Memory B cell (primary cell): ENCODE data around the gene NBAS.
"Not testable (repeated sequence)": the region's sequence is repeated elsewhere in the genome, so short reads cannot be mapped to it uniquely, and the experiment has no call there.

ENCODE experiments used
- ATAC-seq: fragments of 150-1000 bp; cut with Tn5 transposase; 2 replicates; pipeline ENCODE4 v1.10.0; 2021; ENCODE audit warnings: low read depth, mild to moderate bottlenecking, moderate library complexity
- DNase-seq, 2 donors: peaks; one replicate each; pipeline ENCODE4 v3.0.0; 2022; ENCODE audit warnings: low spot score in 2 of 2
- H3K27ac Mint-ChIP-seq: one replicate; pipeline ENCODE4 v1.8.0; 2022; ENCODE audit warnings: mild to moderate bottlenecking, moderate library complexity, mixed read lengths
- H3K27me3 Mint-ChIP-seq: one replicate; pipeline ENCODE4 v1.8.0; 2022; ENCODE audit warnings: mixed read lengths
- H3K36me3 Mint-ChIP-seq: one replicate; pipeline ENCODE4 v1.8.0; 2022; ENCODE audit warnings: mild to moderate bottlenecking, mixed read lengths
- H3K4me1 Mint-ChIP-seq: one replicate; pipeline ENCODE4 v1.8.0; 2022; ENCODE audit warnings: mixed read lengths
- H3K4me3 Mint-ChIP-seq: one replicate; pipeline ENCODE4 v1.8.0; 2022; ENCODE audit warnings: mild to moderate bottlenecking, moderate library complexity, mixed read lengths
- H3K9me3 Mint-ChIP-seq: one replicate; pipeline ENCODE4 v1.8.0; 2022; ENCODE audit warnings: mixed read lengths

The NBAS gene

DNA sequence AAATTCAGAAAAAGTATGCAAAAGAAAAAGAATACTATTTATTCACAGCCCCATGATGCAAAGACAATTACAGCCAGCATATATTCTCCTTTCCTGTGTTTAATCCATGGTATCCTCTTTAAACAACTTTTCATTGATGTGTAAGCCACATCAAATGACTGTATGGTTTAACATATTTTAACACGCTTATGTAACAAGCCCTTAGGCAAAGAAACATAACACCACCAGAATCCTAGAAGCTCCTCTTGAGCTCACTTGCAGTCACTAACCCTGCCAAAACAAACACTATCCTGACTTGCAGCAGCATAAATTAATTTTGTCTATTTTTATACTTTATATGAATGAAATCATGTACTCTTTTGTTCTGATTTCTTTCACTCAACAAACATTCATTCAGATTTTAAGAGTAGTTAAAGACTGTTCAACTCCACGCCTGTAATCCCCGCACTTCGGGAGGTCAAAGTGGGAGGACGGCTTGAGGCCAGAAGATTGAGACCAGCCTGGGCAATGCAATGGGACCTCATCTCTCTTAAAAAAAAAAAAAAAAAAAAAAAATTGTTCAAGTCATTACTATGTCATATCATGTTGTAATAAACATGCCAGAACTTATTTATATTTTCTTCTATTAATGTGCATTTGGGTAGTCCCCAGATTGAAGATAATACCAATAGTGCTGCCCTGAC lies 226.3 kb downstream of the NBAS start:
- Mint-ChIP-seq H3K9me3 (no peaks in the 10 kb centered on the region), H3K4me1 (no peaks in the 10 kb centered on the region), H3K4me3 (no peak overlapping the region), H3K36me3 (peaks cover 28% of the 10 kb centered on the region), H3K27ac (no peak overlapping the region), H3K27me3 (no peaks in the 10 kb centered on the region)
- ATAC-seq: no peak
- DNase-seq: no peak

DNA sequence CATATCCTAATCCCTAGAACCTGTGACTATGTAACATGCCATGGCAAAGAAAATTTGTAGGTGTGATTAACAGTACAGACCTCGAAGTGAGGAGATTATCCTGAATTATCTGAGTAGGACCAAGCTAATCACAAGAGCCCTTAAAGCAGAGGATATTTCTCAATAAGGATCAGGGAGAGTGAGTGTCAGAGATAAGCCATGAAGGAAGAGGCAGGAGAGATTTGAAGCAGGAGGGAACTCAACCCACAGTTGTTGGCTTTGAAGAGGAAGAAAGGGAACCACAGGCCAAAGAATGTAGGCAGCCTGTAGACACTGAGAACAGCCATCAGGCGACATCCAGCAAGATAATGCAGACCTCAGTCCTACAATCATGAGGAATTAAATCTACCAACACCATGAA lies 229.3 kb downstream of the NBAS start:
- peaks cover 23% of the 10 kb centered on the region for H3K36me3 Mint-ChIP-seq
- H3K4me1 Mint-ChIP-seq: no peaks in the 10 kb centered on the region
- H3K4me3 Mint-ChIP-seq: no peak overlapping the region
- no peaks in the 10 kb centered on the region for H3K9me3 Mint-ChIP-seq
- no peak overlapping the region for H3K27ac Mint-ChIP-seq
- no peaks in the 10 kb centered on the region for H3K27me3 Mint-ChIP-seq
- ATAC-seq (no peak), DNase-seq (no peak)

DNA sequence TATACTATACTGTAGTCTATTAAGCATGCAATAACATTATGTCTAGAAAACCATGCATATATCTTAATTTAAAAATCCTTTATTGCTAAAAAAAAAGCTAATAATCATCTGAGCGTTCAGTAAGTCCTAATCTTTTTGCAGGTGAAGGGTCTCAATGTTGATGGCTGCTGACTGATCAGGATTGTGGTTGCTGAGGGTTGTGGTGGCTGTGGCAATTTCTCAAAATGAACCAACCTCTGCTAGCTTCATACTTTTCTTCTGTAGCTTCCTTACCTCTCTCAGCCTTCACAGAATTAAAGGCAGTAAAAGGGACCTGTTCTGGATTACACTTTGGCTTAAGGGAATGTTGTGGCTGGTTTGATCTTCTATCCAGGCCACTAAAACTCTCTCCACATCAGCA lies 235.8 kb downstream of the NBAS start:
- H3K4me1 Mint-ChIP-seq: no peaks in the 10 kb centered on the region
- no peaks in the 10 kb centered on the region for H3K27me3 Mint-ChIP-seq
- no peaks in the 10 kb centered on the region for H3K9me3 Mint-ChIP-seq
- no peak overlapping the region for H3K4me3 Mint-ChIP-seq
- peaks cover 37% of the 10 kb centered on the region for H3K36me3 Mint-ChIP-seq
- H3K27ac Mint-ChIP-seq: no peak overlapping the region
- ATAC-seq: no peak
- DNase-seq: no peak

DNA sequence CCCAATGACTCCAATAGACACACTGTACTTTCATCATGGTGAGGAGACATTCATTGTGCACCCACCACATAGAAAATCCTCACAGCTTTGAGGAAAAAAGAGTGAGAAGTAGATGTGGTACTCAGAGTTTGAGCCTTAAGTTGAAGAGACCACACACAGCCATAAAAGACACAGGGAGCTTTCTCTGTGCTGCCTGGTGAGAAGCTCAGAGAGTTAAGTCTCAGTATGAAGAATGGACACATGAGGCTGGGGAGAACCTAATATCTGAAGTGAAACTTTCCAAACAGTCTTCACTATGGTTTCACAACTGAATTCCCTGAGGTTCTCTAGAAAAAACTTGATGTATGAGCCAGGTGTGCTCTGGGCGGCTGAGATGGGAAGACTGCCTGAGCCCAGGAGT lies 237.9 kb downstream of the NBAS start:
- peaks cover 58% of the 10 kb centered on the region for H3K36me3 Mint-ChIP-seq
- DNase-seq: no peak
- no peak for ATAC-seq
- no peaks in the 10 kb centered on the region for H3K4me1 Mint-ChIP-seq
- no peak overlapping the region for H3K4me3 Mint-ChIP-seq
- H3K9me3 Mint-ChIP-seq: peaks cover 13% of the 10 kb centered on the region
- no peaks in the 10 kb centered on the region for H3K27me3 Mint-ChIP-seq
- H3K27ac Mint-ChIP-seq: no peak overlapping the region

DNA sequence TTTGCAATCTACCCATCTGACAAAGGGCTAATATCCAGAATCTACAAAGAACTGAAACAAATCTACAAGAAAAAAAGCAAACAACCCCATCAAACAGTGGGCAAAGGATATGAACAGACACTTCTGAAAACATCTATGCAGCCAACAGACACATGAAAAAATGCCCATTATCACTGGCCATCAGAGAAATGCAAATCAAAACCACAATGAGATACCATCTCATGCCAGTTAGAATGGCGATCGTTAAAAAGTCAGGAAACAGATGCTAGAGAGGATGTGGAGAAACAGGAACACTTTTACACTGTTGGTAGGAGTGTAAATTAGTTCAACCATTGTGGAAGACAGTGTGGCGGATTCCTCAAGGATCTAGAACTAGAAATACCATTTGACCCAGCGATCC lies 239.7 kb downstream of the NBAS start:
- peaks cover 18% of the 10 kb centered on the region for H3K9me3 Mint-ChIP-seq
- H3K36me3 Mint-ChIP-seq: peaks cover 67% of the 10 kb centered on the region

DNA sequence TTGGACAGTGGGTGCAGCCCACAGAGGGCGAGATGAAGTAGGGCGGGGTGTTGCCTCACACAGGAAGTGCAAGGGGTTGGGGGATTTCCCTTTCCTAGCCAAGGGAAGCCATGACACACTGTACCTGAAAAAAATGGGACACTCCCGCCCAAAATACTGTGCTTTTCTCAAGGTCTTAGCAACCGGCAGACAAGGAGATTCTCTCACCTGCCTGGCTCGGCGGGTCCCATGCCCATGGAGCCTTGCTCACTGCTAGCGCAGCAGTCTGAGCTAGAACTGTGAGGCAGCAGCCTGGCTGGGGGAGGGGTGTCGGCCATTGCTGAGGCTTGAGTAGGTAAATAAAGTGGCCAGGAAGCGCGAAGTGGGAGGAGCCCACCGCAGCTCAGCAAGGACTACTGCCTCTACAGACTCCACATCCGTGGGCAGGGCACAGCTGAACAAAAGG lies 244.7 kb downstream of the NBAS start:
- H3K4me3 Mint-ChIP-seq: peak overlapping the region; percentile 59
- H3K27ac Mint-ChIP-seq: peak overlapping the region; percentile 1
- peak; percentile 82 for ATAC-seq
- DNase-seq: peak in 1 of 2 donors; percentile 7
- peaks cover 18% of the 10 kb centered on the region for H3K9me3 Mint-ChIP-seq
- no peaks in the 10 kb centered on the region for H3K27me3 Mint-ChIP-seq
- peaks cover 21% of the 10 kb centered on the region for H3K4me1 Mint-ChIP-seq
- peaks cover 49% of the 10 kb centered on the region for H3K36me3 Mint-ChIP-seq

More for the DNA sequence above, 239.7 kb downstream of the NBAS start:
- not testable (repeated sequence) for H3K4me3 Mint-ChIP-seq, H3K27ac Mint-ChIP-seq, DNase-seq, ATAC-seq, H3K27me3 Mint-ChIP-seq, H3K4me1 Mint-ChIP-seq

DNA sequence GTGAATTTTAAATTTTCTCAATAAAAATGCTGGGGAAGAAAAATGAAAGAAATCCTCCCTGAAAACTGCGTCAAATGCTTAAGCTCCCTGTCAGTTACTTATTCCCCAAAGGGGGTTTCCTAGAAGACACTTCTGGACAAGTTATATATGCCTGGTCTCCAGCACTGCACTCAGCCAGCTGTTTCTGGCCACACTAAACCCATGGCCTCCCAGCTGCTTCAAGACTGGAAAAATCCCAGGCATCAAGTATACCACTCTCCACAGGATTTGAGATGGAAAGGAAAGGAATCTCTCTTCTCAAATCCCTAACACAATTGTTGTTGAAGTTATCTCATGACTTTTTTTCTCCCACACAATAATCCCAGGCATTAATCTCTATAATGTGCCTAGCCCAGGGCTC lies 245.7 kb downstream of the NBAS start:
- DNase-seq (no peak), ATAC-seq (no peak)
- peaks cover 21% of the 10 kb centered on the region for H3K4me1 Mint-ChIP-seq
- H3K27me3 Mint-ChIP-seq: no peaks in the 10 kb centered on the region
- H3K36me3 Mint-ChIP-seq: peaks cover 47% of the 10 kb centered on the region
- H3K27ac Mint-ChIP-seq: no peak overlapping the region
- no peak overlapping the region for H3K4me3 Mint-ChIP-seq
- peaks cover 18% of the 10 kb centered on the region for H3K9me3 Mint-ChIP-seq

DNA sequence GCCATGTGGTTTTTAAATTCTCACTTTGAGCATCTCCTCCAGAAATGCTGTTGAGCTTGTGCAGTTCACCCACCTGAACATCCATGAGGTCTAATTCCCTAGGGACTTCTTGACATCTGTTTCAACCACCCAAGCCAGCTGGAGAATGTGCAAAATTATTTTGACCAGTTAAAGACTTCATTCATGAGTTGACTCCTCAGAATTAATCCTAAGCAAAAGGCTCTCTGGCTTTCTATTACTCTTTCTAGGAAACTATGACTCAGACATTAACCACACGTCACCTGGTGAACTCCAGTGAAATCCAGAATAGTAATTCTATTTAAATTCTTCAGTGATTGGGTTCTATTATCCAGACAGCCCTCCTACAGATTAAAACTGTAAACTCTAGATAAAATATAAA lies 247.5 kb downstream of the NBAS start:
- no peaks in the 10 kb centered on the region for H3K27me3 Mint-ChIP-seq
- ATAC-seq: no peak
- no peak overlapping the region for H3K4me3 Mint-ChIP-seq
- H3K27ac Mint-ChIP-seq: no peak overlapping the region
- DNase-seq: no peak
- H3K36me3 Mint-ChIP-seq: peaks cover 35% of the 10 kb centered on the region
- H3K9me3 Mint-ChIP-seq: peaks cover 7% of the 10 kb centered on the region
- H3K4me1 Mint-ChIP-seq: peaks cover 21% of the 10 kb centered on the region

DNA sequence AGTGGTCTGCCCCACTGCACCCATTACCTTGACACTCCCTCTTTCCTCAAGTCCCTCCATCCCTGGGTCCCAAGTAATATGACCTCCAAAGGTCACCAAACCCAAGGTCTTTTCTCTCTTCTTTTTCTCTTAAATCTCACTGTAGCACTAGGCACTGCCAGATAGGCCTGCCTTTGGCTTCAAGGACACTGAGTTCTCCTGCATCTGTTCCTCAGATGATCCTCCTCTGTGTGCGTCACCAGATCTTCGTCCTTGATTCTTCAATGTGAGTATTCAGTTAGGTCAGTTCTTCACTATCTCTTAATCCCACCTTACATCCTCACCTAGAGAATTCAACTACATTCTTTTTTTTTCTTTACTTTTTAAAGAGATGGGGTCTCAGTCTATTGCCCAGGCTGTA lies 249.2 kb downstream of the NBAS start:
- H3K9me3 Mint-ChIP-seq: no peaks in the 10 kb centered on the region
- H3K27me3 Mint-ChIP-seq: no peaks in the 10 kb centered on the region
- H3K4me3 Mint-ChIP-seq: peak overlapping the region; percentile 41
- peaks cover 26% of the 10 kb centered on the region for H3K36me3 Mint-ChIP-seq
- H3K4me1 Mint-ChIP-seq: peaks cover 14% of the 10 kb centered on the region
- ATAC-seq (no peak), DNase-seq (no peak)
- H3K27ac Mint-ChIP-seq: peak overlapping the region; percentile 38

DNA sequence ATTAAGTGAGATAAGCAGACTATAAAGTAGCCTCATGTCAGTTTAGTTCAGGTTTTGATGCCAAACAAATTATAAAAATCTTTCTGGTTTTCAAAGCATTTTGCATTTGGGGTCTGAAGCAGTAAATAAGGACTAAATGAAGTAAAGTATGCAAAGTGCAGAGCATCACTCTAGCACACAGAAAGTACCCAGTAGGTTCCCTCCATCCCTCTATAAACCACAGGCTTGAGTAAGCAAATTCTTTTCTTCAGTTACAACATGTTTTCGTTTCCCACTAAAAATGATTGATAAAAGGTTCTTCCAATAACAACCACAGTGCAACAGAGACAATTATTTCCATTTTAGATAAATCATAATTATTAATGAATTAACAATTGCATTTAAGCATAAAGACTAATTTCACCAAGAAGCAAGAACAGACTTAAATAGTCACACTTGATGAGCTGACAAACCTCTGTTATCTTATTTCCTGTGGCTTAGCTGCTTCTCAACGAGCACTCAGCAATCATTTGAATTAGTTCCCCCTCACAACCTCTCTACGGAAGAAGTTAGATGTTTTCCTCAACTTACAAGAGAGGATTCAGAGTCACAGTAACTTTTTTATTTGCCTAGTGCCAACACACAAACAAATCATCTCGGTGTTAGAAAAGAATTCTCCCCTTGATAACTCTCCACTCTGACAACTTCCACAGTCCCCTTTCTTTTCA lies 249.8 kb downstream of the NBAS start:
- no peak for DNase-seq
- H3K4me1 Mint-ChIP-seq: peaks cover 10% of the 10 kb centered on the region
- peak overlapping the region; percentile 41 for H3K4me3 Mint-ChIP-seq
- peaks cover 26% of the 10 kb centered on the region for H3K36me3 Mint-ChIP-seq
- ATAC-seq: peak; percentile 65
- peak overlapping the region; percentile 38 for H3K27ac Mint-ChIP-seq
- H3K27me3 Mint-ChIP-seq: no peaks in the 10 kb centered on the region
- no peaks in the 10 kb centered on the region for H3K9me3 Mint-ChIP-seq

DNA sequence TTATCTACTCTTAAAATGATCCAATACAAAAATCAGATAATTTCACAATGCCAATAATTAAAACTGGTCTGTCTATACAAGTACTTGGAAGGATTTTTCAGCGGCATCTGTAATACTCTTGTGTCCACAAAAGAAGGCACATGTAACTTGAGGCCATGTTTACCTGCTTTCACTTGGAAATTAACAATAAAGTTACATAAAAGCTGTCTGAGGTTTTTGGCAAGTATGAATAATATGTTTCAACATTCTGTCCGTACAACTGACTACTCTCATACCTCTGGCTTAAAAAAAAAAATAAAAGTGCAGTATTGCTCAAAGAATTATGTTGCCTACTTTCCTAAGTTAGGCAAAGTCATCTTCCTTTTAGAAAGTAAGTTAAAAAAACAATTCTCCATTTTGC lies 253.6 kb downstream of the NBAS start:
- Mint-ChIP-seq H3K36me3 (peaks cover 45% of the 10 kb centered on the region), H3K27me3 (no peaks in the 10 kb centered on the region), H3K27ac (no peak overlapping the region), H3K9me3 (no peaks in the 10 kb centered on the region), H3K4me3 (no peak overlapping the region), H3K4me1 (peaks cover 5% of the 10 kb centered on the region)
- ATAC-seq (no peak), DNase-seq (no peak)

DNA sequence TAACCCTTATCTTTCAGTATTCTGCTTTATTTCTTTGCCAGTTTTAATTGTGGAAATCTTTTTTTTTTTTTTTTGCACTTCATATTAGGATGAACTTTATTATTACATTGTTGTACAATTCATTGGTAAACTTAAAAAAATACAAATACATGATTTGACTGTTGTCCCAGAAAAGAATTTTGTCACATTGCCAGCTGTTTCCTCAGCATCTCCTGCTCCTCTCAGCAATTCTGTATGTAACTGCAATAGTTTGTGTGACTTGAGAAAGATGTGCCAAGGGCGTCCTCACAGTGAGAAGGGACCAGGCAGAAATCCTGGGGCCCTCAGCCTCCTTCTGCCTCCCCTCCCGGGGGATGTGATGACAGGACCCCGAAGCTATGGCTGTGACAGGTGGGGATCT lies 254.4 kb downstream of the NBAS start:
- H3K9me3 Mint-ChIP-seq: no peaks in the 10 kb centered on the region
- peaks cover 2% of the 10 kb centered on the region for H3K4me1 Mint-ChIP-seq
- H3K27me3 Mint-ChIP-seq: no peaks in the 10 kb centered on the region
- no peak for ATAC-seq
- DNase-seq: no peak
- H3K4me3 Mint-ChIP-seq: no peak overlapping the region
- H3K27ac Mint-ChIP-seq: no peak overlapping the region
- H3K36me3 Mint-ChIP-seq: peaks cover 50% of the 10 kb centered on the region

DNA sequence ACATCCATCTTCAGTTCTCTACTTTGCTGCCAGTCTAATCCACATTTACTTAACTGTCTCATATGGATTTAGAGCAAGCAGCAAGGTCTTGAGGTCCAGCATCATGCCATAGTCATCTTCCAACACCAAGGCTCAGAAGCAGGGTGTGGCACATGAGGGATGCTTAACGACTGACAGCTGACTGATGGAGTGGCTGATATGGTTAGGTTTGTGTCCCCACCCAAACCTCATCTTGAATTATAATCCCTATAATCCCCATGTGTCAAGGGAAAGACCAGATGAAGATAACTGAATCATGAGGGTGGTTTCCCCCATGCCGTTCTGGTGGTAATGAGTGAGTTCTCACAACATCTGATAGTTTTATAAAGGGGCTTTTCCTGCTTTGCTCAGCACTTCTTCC lies 257.3 kb downstream of the NBAS start:
- Mint-ChIP-seq H3K4me3 (no peak overlapping the region), H3K27me3 (no peaks in the 10 kb centered on the region), H3K9me3 (no peaks in the 10 kb centered on the region), H3K36me3 (peaks cover 53% of the 10 kb centered on the region), H3K27ac (peak overlapping the region; percentile 15), H3K4me1 (no peaks in the 10 kb centered on the region)
- ATAC-seq (no peak), DNase-seq (no peak)

DNA sequence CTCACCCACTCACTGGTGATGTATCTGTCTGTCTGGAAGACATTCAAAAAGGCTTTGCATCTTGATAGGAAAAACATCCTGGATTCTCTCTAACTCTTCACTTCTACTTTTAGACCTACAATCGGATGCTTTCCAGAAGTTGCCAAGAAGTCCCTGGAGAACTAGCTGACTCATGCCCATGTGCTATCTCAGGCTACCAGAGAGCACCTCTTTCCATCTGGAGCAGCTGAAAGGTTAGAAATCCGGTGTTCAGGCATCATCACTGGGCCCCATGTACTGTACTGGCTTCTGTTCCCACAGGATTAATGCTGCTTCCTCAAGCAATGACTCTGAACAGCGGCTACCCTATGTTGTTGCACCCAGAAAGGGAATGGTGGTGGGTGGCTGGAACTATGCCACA lies 259.0 kb downstream of the NBAS start:
- ATAC-seq (no peak), DNase-seq (no peak)
- H3K4me1 Mint-ChIP-seq: no peaks in the 10 kb centered on the region
- H3K36me3 Mint-ChIP-seq: peaks cover 58% of the 10 kb centered on the region
- no peak overlapping the region for H3K4me3 Mint-ChIP-seq
- H3K27ac Mint-ChIP-seq: no peak overlapping the region
- no peaks in the 10 kb centered on the region for H3K9me3 Mint-ChIP-seq
- no peaks in the 10 kb centered on the region for H3K27me3 Mint-ChIP-seq
